HuH-7 (cell line): ENCODE measurements around the gene CALU.

ENCODE experiments used
- DNase-seq: peaks from one replicate; pipeline ENCODE4 v3.0.0; 2011; ENCODE audit warnings: low spot score

The CALU gene

GRCh38 chr7:128785738-128786137 lies 46.6 kb downstream of the CALU start:
- DNase-seq = no peak

GRCh38 chr7:128788446-128789412 lies 49.6 kb downstream of the CALU start:
- DNase-seq = no peak

- DNase-seq = no peak
Measured at GRCh38 chr7:128790315-128791041, 51.3 kb downstream of the CALU start.

GRCh38 chr7:128791121-128791971 lies 52.2 kb downstream of the CALU start, which contains the start of gene CCDC136:
Gene CCDC136 (plus strand): TSS chr7:128791968. CDS start chr7:128792412, 444 bp downstream.
- peak; percentile 82 for DNase-seq

GRCh38 chr7:128791972-128792327 lies 52.8 kb downstream of the CALU start:
- no peak for DNase-seq

- no peak for DNase-seq
Measured at GRCh38 chr7:128792471-128793180, 53.5 kb downstream of the CALU start.

GRCh38 chr7:128793181-128793547 lies 54.0 kb downstream of the CALU start:
- no peak for DNase-seq

- DNase-seq = no peak
Measured at GRCh38 chr7:128794020-128794419, 54.9 kb downstream of the CALU start.

GRCh38 chr7:128794436-128794835 lies 55.3 kb downstream of the CALU start:
- DNase-seq = no peak

GRCh38 chr7:128795129-128795528 lies 56.0 kb downstream of the CALU start:
- no peak for DNase-seq

GRCh38 chr7:128796327-128796726 lies 57.2 kb downstream of the CALU start:
- DNase-seq = no peak

GRCh38 chr7:128799451-128799850 lies 60.3 kb downstream of the CALU start:
- DNase-seq = no peak

- DNase-seq = no peak
Measured at GRCh38 chr7:128800567-128800966, 61.4 kb downstream of the CALU start.

- no peak for DNase-seq
Measured at GRCh38 chr7:128801003-128801402, 61.8 kb downstream of the CALU start.

- no peak for DNase-seq
Measured at GRCh38 chr7:128801667-128802418, 62.7 kb downstream of the CALU start.

GRCh38 chr7:128804484-128804883 lies 65.3 kb downstream of the CALU start:
- DNase-seq = no peak

GRCh38 chr7:128805225-128805624 lies 66.1 kb downstream of the CALU start:
- DNase-seq = no peak

GRCh38 chr7:128807191-128807590 lies 68.0 kb downstream of the CALU start:
- no peak for DNase-seq

- no peak for DNase-seq
Measured at GRCh38 chr7:128809363-128809762, 70.2 kb downstream of the CALU start.

- DNase-seq = no peak
Measured at GRCh38 chr7:128810473-128810872, 71.3 kb downstream of the CALU start.

GRCh38 chr7:128810997-128811396 lies 71.8 kb downstream of the CALU start:
- no peak for DNase-seq
